HG03103 (cell line): ENCODE results near the gene TYW3.
A peak's percentile ranks its signal among the peaks of the same experiment; 100 is the strongest.

Source experiments
- ATAC-seq: cut with Tn5 transposase; IDR thresholded peaks from one replicate; pipeline ENCODE4 v1.9.1; 2021; ENCODE audit warnings: low read depth; ENCODE audit not compliant: unreplicated experiment

Gene TYW3, protein sequence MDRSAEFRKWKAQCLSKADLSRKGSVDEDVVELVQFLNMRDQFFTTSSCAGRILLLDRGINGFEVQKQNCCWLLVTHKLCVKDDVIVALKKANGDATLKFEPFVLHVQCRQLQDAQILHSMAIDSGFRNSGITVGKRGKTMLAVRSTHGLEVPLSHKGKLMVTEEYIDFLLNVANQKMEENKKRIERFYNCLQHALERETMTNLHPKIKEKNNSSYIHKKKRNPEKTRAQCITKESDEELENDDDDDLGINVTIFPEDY

GRCh38 chr1:74732960-74733603 is at the start of gene TYW3, which contains the start of gene CRYZ:
TYW3 (plus strand) TSS chr1:74733152; CDS start chr1:74733245, 93 bp downstream.
CRYZ (minus strand) TSS chr1:74733050; CDS start chr1:74724821, 8,229 bp downstream.
- ATAC-seq = peak; percentile 74

- ATAC-seq = no peak
These were observed 49.3 kb upstream of the TYW3 start for GRCh38 chr1:74683656-74684055.

GRCh38 chr1:74684301-74684700 is 48.7 kb upstream of the TYW3 start:
- ATAC-seq = no peak

GRCh38 chr1:74686928-74687327 is 46.0 kb upstream of the TYW3 start:
- ATAC-seq = no peak

GRCh38 chr1:74689621-74690363 is 43.2 kb upstream of the TYW3 start:
- peak; percentile 69 for ATAC-seq

- ATAC-seq = no peak
These were observed 42.6 kb upstream of the TYW3 start for GRCh38 chr1:74690364-74690696.

DNA sequence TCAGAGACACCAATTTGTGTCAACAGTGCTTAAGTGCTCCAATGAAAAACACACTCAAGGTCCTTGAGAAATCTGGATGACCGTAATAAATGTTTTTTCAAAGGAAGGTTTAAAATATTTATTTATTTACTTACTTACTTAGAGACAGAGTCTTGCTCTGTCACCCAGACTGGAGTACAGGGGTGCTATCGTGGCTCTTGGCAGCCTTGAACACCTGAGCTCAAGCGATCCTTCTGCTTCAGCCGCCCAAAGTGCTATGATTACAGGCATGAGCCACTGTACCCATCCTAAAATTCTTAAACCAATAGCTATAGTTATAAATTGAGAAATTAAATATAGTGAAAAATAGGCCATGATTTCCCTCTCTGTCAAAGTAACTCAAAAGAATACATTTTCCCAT is 42.0 kb upstream of the TYW3 start:
- ATAC-seq = no peak

- ATAC-seq = no peak
These were observed 39.5 kb upstream of the TYW3 start for GRCh38 chr1:74693473-74693872.

DNA sequence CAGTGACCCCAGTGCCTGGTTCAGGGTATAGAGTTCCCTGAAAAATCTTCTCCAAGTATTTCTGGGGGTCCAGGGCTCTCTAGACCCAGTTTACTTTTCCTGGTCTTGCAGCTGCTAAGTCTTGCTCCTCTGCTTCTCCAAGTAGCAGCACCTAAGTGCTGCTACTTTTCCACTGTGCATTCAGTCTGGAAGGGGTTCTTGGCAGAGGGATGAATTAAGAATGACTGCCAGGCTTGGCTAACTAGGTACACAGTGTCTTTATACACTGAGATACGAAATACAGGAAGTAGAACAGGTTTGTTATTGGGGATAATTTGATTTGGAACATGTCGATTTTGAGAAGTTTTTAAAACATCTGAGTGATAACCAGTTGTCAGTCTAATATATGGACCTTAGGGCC is 35.1 kb upstream of the TYW3 start:
- ATAC-seq = no peak

- no peak for ATAC-seq
These were observed 33.6 kb upstream of the TYW3 start for GRCh38 chr1:74699331-74699730.

GRCh38 chr1:74703386-74704182 is 29.4 kb upstream of the TYW3 start:
- no peak for ATAC-seq

DNA sequence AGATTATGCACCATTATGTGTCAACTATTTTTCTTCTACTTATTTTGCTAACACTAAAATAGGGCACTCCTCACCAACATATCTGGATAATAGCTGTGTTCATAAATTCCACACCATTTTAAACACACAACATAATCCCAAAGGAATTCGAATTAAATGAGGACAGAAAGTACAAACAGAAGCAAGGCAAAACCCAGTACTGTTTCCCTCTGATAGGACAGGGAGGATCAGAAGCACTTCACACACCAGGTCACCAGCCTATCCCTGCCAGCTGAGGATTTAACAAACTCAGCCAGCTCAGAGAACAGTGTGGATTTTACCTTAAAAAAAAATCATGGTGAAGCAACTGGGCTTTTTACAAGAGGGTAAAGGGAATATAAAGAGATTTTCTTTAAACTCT is 20.1 kb upstream of the TYW3 start:
- no peak for ATAC-seq

- peak; percentile 33 for ATAC-seq
These were observed 19.1 kb upstream of the TYW3 start for GRCh38 chr1:74713849-74714248.

DNA sequence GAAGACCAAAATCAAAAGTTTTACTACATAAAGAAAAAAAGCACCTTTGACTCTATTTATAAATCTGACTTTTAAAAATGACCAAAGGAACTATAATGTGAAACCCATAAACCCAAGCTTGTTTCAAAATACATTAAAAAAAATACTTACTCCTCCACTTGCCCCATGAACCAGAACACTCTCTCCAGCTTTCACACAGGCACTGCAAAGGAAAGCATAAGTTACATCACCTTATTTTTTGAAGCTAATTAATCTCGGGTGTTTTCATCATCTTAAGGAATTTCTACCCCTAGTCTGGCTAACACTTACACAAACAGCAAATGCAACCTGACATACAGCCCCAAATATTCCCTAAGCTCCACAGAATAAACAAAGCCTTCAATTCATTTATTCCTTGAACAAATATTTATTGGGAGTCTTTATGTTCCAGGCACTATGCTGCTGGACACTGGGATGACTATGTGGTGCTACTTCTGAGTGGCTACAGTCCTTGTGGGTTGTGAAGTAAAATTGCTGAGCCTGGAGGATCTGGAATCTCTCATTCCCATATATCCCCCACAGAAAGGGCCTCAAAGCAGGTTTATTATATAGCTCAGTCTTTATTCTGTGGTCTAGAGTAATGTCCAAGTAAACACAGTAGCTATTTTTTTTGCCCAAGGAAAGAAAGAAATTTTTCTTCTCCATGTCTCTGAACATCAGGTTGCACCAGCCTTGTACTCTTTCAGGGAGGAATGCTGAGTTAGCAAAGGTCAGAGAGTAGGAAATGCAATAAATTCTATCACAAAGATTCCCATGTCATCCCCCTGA is 18.3 kb upstream of the TYW3 start:
- ATAC-seq = peak; percentile 67

DNA sequence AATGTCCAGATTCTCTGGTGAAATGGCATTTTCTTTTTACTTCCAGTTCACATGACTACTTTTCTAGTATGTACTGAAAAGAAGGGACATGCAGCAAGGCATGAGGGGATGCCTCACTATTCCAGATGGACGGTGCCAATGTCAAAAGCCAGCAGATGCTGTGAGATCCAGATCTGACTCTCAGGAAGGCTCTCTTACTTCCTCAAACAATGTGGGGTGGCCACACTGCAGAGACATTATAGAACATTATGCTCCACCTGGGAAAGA is 17.8 kb upstream of the TYW3 start:
- ATAC-seq = no peak

- no peak for ATAC-seq
These were observed 17.1 kb upstream of the TYW3 start for GRCh38 chr1:74715806-74716205.

DNA sequence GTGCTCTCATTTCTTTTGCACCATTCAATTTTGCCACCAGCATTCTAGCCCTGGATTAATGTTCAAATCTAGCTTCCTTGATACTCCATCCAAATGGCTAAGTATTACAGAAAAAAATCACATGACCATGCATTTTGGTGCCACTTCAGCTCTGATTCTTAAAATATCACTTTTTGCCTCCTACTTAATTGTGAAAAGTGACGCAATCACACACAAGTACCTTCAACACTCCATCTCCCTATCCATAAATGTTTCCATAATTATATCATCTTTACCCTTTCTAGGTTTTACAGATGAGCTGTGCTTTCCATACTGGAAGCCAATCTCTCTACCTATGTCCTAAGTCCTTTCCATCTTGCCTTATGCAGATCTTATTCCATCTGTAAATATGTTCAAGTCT is 16.1 kb upstream of the TYW3 start:
- ATAC-seq = no peak

- ATAC-seq = no peak
These were observed 15.3 kb upstream of the TYW3 start for GRCh38 chr1:74717626-74718025.

- no peak for ATAC-seq
These were observed 6.9 kb upstream of the TYW3 start for GRCh38 chr1:74726063-74726462.

DNA sequence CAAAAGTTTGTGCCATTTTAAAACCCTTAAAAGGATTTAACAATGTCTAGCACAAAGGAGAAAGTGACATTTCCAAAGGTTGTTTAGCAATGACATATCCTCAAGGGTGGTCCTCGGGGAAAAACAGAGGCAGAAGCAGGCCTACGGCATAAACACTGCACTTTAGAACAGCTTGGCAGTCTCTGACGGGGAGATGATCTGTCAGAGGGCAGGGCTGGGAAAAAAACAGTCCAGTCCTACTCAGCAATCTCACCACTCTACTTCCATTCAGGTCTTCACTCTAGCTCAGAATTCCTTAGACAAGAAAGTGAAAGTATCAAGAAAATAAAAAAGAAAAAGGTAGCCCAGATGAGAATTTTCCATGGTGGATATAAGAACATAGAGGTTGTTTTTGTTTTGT is 4.2 kb upstream of the TYW3 start:
- no peak for ATAC-seq
